GDM1 (cell line): ENCODE results near the gene WDR62.

ENCODE experiments used
- DNase-seq: peaks from one replicate; lab custom pipeline; 2025; lab: John Stamatoyannopoulos, UW

The WDR62 gene

DNA sequence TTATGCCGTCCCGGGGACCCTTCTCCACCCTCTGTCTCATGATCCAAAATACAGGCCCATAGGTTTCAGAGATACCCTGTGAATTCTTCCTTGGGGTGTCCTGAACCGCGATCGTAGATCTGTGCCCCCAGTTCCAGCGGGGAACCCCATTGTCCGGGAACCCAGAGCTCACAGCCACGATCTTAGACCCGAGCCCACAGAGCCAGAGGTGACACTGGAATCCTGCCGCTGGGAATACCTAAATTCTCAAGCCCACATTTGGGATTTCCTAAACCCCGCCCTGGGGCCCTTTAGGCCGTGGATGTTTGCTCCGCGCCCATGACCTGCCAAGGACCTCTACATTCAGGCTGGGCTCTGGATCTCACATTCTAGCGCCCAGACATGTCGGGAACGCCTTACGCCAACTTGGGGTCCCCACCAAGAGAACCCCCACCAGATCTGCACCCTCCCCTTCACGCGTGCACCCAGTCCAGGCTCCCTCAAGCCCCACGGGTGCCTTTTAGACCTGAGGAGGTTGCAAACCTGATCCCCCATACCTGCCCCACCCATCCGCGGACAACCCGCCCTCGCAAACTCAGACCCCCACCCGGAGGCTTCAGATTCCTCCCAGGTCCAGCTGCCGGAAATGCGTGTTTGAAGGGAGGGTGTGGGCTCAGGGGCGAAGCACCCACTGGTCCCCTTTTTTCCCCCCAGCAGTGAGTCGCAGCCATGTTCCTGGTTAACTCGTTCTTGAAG lies 85.8 kb downstream of the WDR62 start:
- DNase-seq = no peak

- DNase-seq = peak; percentile 76
These were observed 86.6 kb downstream of the WDR62 start for GRCh38 chr19:36141039-36141927.

GRCh38 chr19:36142046-36142445 lies 87.3 kb downstream of the WDR62 start:
- no peak for DNase-seq

GRCh38 chr19:36142496-36142895 lies 87.8 kb downstream of the WDR62 start:
- DNase-seq = no peak

DNA sequence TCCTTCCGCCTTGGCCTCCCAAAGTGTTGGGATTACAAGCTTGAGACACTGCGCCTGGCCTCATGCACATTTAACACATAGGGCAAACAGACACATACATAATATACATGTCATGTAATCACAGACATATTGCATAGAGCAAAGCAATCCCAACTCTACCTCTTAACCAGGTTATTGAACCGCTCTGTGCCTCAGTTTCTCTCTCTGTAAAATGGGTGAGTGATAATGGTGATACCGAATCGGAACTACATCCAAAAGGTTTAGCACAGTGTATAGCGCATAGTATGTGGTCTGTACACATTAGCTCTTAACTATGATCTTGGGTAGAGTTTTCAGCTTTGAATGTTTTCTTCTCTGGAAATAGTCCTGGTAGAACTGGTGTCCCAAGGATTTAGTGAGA lies 89.9 kb downstream of the WDR62 start:
- no peak for DNase-seq

GRCh38 chr19:36149673-36150406 lies 95.1 kb downstream of the WDR62 start:
- no peak for DNase-seq

DNA sequence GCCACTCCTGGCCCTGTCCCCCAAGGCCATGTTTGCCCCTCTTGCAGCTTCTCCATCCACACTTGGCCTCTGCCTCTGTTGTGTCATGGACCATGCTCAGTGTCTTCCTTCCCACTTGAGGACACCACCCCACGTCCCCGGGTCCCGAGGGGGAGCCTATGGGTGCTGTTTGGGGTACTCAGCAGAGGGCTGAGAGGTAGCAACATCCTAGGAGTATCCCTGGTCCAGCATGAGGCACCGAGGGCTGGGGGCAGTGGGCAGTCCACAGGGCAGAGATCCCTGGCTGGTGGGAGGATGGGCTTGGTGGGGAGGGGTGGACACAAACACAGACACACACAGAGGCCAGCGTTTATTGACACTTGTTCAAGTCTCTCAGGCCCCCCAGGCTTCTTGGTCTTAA lies 95.9 kb downstream of the WDR62 start:
- no peak for DNase-seq

GRCh38 chr19:36151144-36152018 lies 96.7 kb downstream of the WDR62 start:
- DNase-seq = no peak

- DNase-seq = no peak
These were observed 97.3 kb downstream of the WDR62 start for GRCh38 chr19:36152019-36152351.

DNA sequence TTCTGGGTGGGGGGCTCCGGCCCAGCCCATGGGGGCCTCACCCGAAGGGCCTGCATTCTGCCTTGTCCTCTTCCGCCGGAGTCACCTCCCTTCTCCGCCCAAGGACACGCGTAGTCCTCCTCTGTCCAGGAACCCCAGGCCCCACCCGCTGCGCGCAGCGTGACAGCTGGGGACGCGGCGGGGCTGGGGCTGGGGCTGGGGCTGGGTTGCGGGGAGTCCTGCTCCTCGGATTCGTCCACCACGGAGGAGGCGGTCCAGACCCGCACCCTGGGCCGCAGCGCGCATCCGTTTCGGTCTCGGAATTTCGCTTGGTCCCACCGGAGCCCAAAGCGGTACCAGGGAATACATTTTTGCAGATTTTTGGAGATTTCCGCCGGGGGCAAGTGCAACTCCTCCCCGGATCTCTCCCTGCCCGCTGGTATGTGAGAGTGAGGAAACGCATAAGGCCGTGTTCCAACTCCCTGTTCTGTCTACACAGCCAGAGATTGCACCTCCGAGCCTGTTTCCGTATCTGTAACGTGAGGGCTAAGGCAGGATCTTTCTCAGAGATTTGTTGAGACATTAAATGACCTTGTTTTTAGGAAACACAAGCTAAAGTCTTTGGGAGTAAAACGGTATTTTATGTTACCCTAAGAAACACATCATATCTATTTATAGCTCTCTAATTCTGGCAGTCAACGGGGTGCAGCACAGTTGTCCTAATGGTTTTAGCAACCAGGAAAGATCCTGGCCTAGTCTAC lies 97.8 kb downstream of the WDR62 start, which contains the start of gene COX7A1:
COX7A1 (minus strand) TSS at position 96 of the 740 bp plus-strand sequence; CDS start at position 56, 40 bp downstream.
- DNase-seq = no peak

DNA sequence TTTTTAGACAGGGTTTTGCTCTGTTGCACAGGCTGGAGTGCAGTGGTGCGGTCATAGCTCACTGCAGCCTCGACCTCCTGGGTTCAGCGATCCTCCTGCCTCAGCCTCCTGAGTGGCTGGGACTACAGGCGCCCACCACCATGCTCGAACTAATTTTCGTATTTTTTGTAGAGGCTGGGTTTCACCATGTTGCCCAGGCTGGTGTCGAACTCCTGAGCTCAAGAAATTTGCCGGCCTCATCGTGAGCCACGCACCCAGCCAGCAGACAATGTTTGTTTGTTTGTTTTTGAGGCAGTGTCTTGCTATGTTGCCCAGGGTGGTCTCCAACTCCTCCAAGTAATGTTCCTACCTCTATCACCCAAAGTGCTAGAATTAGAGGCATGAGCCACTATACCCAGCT lies 98.4 kb downstream of the WDR62 start:
- no peak for DNase-seq
